ENCODE results near the gene PSMB11. TPM values are rescaled to one million over a fixed set of nuclear protein-coding genes. Genes with fewer than 3 reads are reported as not detected.

Gene PSMB11
- total RNA-seq, 1 experiment from 2014 or later, result not detected

DNA sequence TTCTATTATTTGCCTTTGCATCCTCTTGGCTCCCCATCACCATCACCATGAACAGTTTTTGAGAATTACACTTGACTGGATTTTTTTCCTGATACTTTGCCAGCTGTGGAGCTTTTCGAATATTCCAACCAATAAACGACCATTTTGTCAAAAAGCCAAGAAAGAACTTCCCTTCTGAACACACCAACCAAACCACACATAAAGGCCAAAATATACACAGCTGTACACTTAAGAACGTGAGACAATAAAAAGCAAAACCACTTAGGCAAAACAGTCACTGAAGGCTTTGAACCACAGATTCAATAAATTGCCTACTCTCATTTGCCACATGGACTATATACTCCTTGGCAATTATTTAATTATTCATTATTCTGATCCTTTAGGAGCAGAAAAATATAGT is 33.2 kb upstream of the PSMB11 start:
- DNase-seq (ENCODE audit: low read depth, low spot score) (no peak), ATAC-seq (no peak)
- no TSS peak for BruUV-seq (replicated peaks)
- Histone ChIP-seq H3K9me3 (ENCODE audit: control insufficient read depth in 1 of 2, insufficient read depth in 1 of 2, low read depth in 1 of 2, low read length in 2 of 2) (no peaks in the 10 kb centered on the region), H4K20me1 (ENCODE audit: insufficient read depth) (no peaks in the 10 kb centered on the region), H3K27me3 (ENCODE audit: insufficient read depth, low read length) (no peaks in the 10 kb centered on the region), H3K4me1 (ENCODE audit: control insufficient read depth in 1 of 2, insufficient read depth in 2 of 2, low read length in 2 of 2) (peaks cover 26 to 67% of the 10 kb centered on the region in 2 experiments), H3K9me2 (ENCODE audit: insufficient read depth) (no peaks in the 10 kb centered on the region), H3K9ac (ENCODE audit: low read length) (peak overlapping the region; percentile 69; the same call in 1 of the 2 replicates), H3K79me2 (ENCODE audit: insufficient read depth, low read length) (no peaks in the 10 kb centered on the region), H2AFZ (ENCODE audit: low read depth, low read length, poor library complexity, severe bottlenecking) (no peak overlapping the region), H3K4me3 (replicated peaks in 1 of 2; ENCODE audit: low read depth in 1 of 2, low read length in 2 of 2) (peak overlapping the region in 1 of 2 experiments; percentile 57; a peak in 2 of 4 replicates), H3K36me3 (ENCODE audit: control insufficient read depth in 1 of 2, insufficient read depth in 2 of 2, low read length in 2 of 2) (no peaks in the 10 kb centered on the region), H3K4me2 (ENCODE audit: low read length) (peak overlapping the region; percentile 72), H3K27ac (ENCODE audit: low read depth, low read length) (peak overlapping the region; percentile 87; the same call in 1 of the 2 replicates)
- intact Hi-C loops (cut with micrococcal nuclease), result loop anchor here (5.0 kb wide), 1 partner anchor 48 kb away; the partner anchor contains the start of gene CDH24
- POLR2A ChIA-PET, result interaction anchor here (1.1 kb wide), 1 partner anchor 14 kb away, joined by 3 read pairs; no protein-coding TSS in a partner anchor
- no peak for TF ChIP-seq SRF (IDR thresholded peaks at IDR 0.05; ENCODE audit: low read depth)
- TF ChIP-seq, protein P1, sequence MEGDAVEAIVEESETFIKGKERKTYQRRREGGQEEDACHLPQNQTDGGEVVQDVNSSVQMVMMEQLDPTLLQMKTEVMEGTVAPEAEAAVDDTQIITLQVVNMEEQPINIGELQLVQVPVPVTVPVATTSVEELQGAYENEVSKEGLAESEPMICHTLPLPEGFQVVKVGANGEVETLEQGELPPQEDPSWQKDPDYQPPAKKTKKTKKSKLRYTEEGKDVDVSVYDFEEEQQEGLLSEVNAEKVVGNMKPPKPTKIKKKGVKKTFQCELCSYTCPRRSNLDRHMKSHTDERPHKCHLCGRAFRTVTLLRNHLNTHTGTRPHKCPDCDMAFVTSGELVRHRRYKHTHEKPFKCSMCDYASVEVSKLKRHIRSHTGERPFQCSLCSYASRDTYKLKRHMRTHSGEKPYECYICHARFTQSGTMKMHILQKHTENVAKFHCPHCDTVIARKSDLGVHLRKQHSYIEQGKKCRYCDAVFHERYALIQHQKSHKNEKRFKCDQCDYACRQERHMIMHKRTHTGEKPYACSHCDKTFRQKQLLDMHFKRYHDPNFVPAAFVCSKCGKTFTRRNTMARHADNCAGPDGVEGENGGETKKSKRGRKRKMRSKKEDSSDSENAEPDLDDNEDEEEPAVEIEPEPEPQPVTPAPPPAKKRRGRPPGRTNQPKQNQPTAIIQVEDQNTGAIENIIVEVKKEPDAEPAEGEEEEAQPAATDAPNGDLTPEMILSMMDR (IDR thresholded peaks at IDR 0.05 in 2 of 3, conservative IDR thresholded peaks at IDR 0.05 in 1 of 3; ENCODE audit: borderline replicate concordance in 1 of 3, insufficient read depth in 1 of 3, low read depth in 2 of 3, low read length in 2 of 3), result no peak
- TF ChIP-seq ZNF274 (IDR thresholded peaks at IDR 0.05; ENCODE audit: low read depth, low read length), result no peak
- TF ChIP-seq, protein P2, sequence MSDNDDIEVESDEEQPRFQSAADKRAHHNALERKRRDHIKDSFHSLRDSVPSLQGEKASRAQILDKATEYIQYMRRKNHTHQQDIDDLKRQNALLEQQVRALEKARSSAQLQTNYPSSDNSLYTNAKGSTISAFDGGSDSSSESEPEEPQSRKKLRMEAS (IDR thresholded peaks at IDR 0.05), result no peak
- no peak for TF ChIP-seq EGR1 (IDR thresholded peaks at IDR 0.05; ENCODE audit: low read depth)
- TF ChIP-seq POLR2A (IDR thresholded peaks at IDR 0.05; ENCODE audit: borderline replicate concordance, extremely low read depth, insufficient read depth, insufficient read length), result no peak
- no peak for TF ChIP-seq YY1 (IDR thresholded peaks at IDR 0.05; ENCODE audit: extremely low read depth, insufficient replicate concordance, low read depth, low read length)
- TF ChIP-seq, protein P3, sequence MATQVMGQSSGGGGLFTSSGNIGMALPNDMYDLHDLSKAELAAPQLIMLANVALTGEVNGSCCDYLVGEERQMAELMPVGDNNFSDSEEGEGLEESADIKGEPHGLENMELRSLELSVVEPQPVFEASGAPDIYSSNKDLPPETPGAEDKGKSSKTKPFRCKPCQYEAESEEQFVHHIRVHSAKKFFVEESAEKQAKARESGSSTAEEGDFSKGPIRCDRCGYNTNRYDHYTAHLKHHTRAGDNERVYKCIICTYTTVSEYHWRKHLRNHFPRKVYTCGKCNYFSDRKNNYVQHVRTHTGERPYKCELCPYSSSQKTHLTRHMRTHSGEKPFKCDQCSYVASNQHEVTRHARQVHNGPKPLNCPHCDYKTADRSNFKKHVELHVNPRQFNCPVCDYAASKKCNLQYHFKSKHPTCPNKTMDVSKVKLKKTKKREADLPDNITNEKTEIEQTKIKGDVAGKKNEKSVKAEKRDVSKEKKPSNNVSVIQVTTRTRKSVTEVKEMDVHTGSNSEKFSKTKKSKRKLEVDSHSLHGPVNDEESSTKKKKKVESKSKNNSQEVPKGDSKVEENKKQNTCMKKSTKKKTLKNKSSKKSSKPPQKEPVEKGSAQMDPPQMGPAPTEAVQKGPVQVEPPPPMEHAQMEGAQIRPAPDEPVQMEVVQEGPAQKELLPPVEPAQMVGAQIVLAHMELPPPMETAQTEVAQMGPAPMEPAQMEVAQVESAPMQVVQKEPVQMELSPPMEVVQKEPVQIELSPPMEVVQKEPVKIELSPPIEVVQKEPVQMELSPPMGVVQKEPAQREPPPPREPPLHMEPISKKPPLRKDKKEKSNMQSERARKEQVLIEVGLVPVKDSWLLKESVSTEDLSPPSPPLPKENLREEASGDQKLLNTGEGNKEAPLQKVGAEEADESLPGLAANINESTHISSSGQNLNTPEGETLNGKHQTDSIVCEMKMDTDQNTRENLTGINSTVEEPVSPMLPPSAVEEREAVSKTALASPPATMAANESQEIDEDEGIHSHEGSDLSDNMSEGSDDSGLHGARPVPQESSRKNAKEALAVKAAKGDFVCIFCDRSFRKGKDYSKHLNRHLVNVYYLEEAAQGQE (IDR thresholded peaks at IDR 0.05; ENCODE audit: low read depth), result no peak
- no peak for TF ChIP-seq TCF7L2 (IDR thresholded peaks at IDR 0.05; ENCODE audit: borderline replicate concordance, extremely low read depth, insufficient read depth, insufficient read length)
- no peak for TF ChIP-seq SP1 (IDR thresholded peaks at IDR 0.05; ENCODE audit: low read depth)
- TF ChIP-seq EZH2phosphoT487 (IDR thresholded peaks at IDR 0.05; ENCODE audit: borderline replicate concordance), result no peak
- TF ChIP-seq, protein P4, sequence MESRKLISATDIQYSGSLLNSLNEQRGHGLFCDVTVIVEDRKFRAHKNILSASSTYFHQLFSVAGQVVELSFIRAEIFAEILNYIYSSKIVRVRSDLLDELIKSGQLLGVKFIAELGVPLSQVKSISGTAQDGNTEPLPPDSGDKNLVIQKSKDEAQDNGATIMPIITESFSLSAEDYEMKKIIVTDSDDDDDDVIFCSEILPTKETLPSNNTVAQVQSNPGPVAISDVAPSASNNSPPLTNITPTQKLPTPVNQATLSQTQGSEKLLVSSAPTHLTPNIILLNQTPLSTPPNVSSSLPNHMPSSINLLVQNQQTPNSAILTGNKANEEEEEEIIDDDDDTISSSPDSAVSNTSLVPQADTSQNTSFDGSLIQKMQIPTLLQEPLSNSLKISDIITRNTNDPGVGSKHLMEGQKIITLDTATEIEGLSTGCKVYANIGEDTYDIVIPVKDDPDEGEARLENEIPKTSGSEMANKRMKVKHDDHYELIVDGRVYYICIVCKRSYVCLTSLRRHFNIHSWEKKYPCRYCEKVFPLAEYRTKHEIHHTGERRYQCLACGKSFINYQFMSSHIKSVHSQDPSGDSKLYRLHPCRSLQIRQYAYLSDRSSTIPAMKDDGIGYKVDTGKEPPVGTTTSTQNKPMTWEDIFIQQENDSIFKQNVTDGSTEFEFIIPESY (IDR thresholded peaks at IDR 0.05; ENCODE audit: extremely low read depth, insufficient replicate concordance, low read length), result no peak
- no peak for TF ChIP-seq RAD21 (IDR thresholded peaks at IDR 0.05; ENCODE audit: low read depth)
- RAD21 ChIA-PET (ENCODE audit: low non-redundant PET in 1 of 2, low total read pairs in 2 of 2, uncharacterized antibody in 2 of 2, unreplicated experiment in 2 of 2), result no interaction called here
- CTCF ChIA-PET, result interaction anchor here (0.6 to 3.6 kb wide), 4 partner anchors 15 to 49 kb away, joined by 3 to 39 read pairs (median 3); no protein-coding TSS in a partner anchor
